Lower leg skin (tissue), 4 donors: ENCODE measurements around the gene DPYSL3. TPM values are rescaled to one million over a fixed set of nuclear protein-coding genes. Genes with fewer than 3 reads are reported as not detected.

Experiments used
- DNase-seq, 2 donors: peaks; one replicate each; pipeline ENCODE4 v3.0.0-alpha.2; 2019; ENCODE audit warnings: low spot score in 2 of 2
- H3K4me3 ChIP-seq: fragments of 200-600 bp; sonication (generic); 2 replicates; pipeline ENCODE4 v1.5.1; 2017; ENCODE audit warnings: mild to moderate bottlenecking, low read depth; ENCODE audit not compliant: poor library complexity, severe bottlenecking
- POLR2A ChIP-seq, 2 donors: fragments of 450-650 bp; IDR thresholded peaks; one replicate each; pipeline ENCODE4 v1.6.1; 2016 to 2017; ENCODE audit warnings: antibody characterized with exemption in 2 of 2, mild to moderate bottlenecking in 1 of 2, moderate library complexity in 1 of 2
- WGBS, 2 donors: methylation state at CpG; one replicate each; pipeline ENCODE4 v1.1.5; 2018; 5-methylcytosine and 5-hydroxymethylcytosine counted together
- intact Hi-C: fragments of 100-400 bp; cut with DNase I; formaldehyde crosslinking; loops from one replicate; pipeline ENCODE4 v1.15.0; 2023; ENCODE audit warnings: low total_unique reads
- total RNA-seq, 4 donors: library from RNA; depleted of rRNA; stranded (reverse); fragments of >200 nt; gene quantifications; one replicate each; pipeline ENCODE4 v1.1.0, GENCODE V29; 2016
- TF ChIP-seq, protein P1 (sequence below), 3 donors: fragments of 450-650 bp; IDR thresholded peaks; one replicate each; pipeline ENCODE4 v1.5.1; 2016; ENCODE audit warnings: antibody characterized with exemption in 3 of 3, mild to moderate bottlenecking in 3 of 3, moderate library complexity in 2 of 3

DPYSL3 gene
- total RNA-seq, 4 donors from 2014 or later, result 7.1 to 32.2 (median 11.0) TPM

DNA sequence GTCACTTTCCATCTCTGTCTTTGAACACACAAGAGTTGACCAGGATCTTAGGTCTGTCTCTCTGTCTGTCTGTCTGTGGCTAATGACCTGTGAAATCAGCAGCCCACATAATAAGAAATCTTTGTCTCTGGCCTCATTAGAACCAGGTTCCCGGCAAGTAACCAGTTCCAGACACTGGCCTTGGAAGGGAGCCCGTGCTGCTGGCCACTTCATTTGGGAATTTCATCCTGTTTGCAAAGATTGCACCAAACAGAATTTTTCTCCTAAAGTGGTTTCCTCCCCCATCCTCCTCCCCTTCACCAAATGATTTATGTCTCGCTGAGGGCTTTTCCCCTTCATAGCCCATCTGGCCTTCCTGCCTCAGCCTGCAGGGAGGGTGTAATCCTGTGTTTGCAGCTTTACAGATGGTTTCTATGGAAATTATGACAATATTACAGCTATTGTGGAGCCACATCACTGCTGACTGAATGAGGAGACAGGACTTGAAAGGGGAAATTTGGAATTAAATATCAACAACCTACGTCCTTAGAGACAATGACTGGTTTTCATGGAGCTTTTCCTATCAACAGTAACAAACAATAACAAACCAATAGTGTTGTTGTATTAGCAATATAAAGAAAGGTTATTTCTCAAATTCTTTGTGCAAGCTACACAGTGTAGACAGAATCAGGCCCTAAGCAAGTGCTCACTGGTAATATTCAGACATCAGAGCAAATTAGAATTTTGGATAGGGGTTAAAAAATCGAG, 25.7 kb downstream of the DPYSL3 start:
- no peak overlapping the region for H3K4me3 ChIP-seq
- intact Hi-C loops, result loop anchor here (1.0 kb wide), 1 partner anchor 22 kb away; no protein-coding TSS in a partner anchor
- WGBS, 2 donors, result 4 to 7% methylated on average over 5 of the region's 5 CpGs
- TF ChIP-seq, protein P1, sequence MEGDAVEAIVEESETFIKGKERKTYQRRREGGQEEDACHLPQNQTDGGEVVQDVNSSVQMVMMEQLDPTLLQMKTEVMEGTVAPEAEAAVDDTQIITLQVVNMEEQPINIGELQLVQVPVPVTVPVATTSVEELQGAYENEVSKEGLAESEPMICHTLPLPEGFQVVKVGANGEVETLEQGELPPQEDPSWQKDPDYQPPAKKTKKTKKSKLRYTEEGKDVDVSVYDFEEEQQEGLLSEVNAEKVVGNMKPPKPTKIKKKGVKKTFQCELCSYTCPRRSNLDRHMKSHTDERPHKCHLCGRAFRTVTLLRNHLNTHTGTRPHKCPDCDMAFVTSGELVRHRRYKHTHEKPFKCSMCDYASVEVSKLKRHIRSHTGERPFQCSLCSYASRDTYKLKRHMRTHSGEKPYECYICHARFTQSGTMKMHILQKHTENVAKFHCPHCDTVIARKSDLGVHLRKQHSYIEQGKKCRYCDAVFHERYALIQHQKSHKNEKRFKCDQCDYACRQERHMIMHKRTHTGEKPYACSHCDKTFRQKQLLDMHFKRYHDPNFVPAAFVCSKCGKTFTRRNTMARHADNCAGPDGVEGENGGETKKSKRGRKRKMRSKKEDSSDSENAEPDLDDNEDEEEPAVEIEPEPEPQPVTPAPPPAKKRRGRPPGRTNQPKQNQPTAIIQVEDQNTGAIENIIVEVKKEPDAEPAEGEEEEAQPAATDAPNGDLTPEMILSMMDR (IDR thresholded peaks at IDR 0.05), result no peak
- TF ChIP-seq POLR2A (IDR thresholded peaks at IDR 0.05), result no peak
- DNase-seq, result peak; percentile 61 to 94

- no peak for DNase-seq
- TF ChIP-seq, protein P1 (IDR thresholded peaks at IDR 0.05), result no peak
- TF ChIP-seq POLR2A (IDR thresholded peaks at IDR 0.05), result no peak
- 64 to 65% methylated on average over 5 of the region's 5 CpGs for WGBS, 2 donors
- intact Hi-C loops, result loop anchor here (1.0 kb wide), 1 partner anchor 21 kb away; no protein-coding TSS in a partner anchor
- H3K4me3 ChIP-seq, result no peak overlapping the region
Measured at GRCh38 chr5:147483188-147483790, 26.6 kb downstream of the DPYSL3 start.

DNA sequence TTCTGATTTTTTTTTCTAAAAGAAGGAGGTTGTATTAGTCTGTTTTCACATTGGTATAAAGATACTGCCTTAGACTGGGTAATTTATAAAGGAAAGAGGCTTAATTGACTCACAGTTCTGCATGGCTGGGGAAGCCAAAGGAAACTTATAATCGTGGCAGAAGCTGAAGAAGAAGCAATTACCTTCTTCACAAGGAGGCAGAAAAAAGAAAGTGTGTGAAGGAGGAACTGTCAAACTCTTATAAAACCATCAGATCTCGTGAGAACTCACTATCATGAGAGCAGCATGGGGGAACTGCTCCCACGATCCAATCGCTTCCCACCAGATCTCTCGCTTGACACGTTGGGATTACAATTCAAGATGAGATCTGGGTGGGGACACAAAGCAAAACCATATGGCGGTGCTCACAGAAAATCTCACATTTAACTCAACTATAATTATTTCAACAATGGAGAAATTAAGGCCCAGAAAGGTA, 27.1 kb downstream of the DPYSL3 start:
- intact Hi-C loops, result loop anchor here (1.0 kb wide), 1 partner anchor 20 kb away; no protein-coding TSS in a partner anchor
- H3K4me3 ChIP-seq, result no peak overlapping the region
- no peak for TF ChIP-seq POLR2A (IDR thresholded peaks at IDR 0.05)
- TF ChIP-seq, protein P1 (IDR thresholded peaks at IDR 0.05), result no peak
- no peak for DNase-seq
- WGBS, 2 donors, result 55 to 59% methylated on average over 7 of the region's 7 CpGs

- DNase-seq, result no peak
- TF ChIP-seq, protein P1 (IDR thresholded peaks at IDR 0.05), result no peak
- no peak for TF ChIP-seq POLR2A (IDR thresholded peaks at IDR 0.05)
- WGBS, 2 donors, result 46 to 55% methylated on average over 3 of the region's 3 CpGs
- no peak overlapping the region for H3K4me3 ChIP-seq
- intact Hi-C loops, result no loop called here
Measured at GRCh38 chr5:147481874-147482705, 27.8 kb downstream of the DPYSL3 start.

- intact Hi-C loops, result no loop called here
- no peak overlapping the region for H3K4me3 ChIP-seq
- TF ChIP-seq POLR2A (IDR thresholded peaks at IDR 0.05), result no peak
- TF ChIP-seq, protein P1 (IDR thresholded peaks at IDR 0.05), result no peak
- DNase-seq, result no peak
- 45 to 52% methylated on average over 1 of the region's 1 CpG for WGBS, 2 donors
Measured at GRCh38 chr5:147481376-147481775, 28.5 kb downstream of the DPYSL3 start.
